22Rv1 (cell line): ENCODE results near the gene TUBD1.

Source experiments
- H3K27ac ChIP-seq: fragments of 450-650 bp; 2 replicates; pipeline ENCODE4 v1.5.1; 2017
- ZFX ChIP-seq: fragments of 450-650 bp; IDR thresholded peaks from 2 replicates; pipeline ENCODE4 v1.6.1; 2017; ENCODE audit warnings: antibody characterized with exemption, borderline replicate concordance
- TF ChIP-seq, protein P1 (sequence below): fragments of 450-650 bp; IDR thresholded peaks from 2 replicates; pipeline ENCODE4 v1.5.1; 2017; ENCODE audit warnings: mild to moderate bottlenecking

TUBD1 gene

DNA sequence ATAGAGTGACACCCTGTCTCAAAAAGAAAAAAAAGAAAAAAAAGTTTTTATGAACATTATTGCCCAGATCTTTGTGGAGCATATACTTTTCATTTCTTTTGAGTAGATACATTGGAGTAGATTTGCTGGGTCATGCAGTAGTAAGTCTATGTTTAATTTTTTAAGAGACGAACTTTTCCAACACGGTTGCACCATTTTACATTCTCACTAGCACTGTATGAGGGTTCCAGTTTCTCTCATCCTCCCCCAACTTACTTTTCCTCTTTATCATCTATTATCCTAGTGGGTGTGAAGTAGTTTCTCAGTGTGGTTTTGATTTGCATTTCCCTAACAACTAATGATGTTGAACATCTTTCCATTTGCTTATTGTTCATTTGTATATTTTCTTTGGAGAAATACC, 10.7 kb upstream of the TUBD1 start:
- TF ChIP-seq, protein P1, sequence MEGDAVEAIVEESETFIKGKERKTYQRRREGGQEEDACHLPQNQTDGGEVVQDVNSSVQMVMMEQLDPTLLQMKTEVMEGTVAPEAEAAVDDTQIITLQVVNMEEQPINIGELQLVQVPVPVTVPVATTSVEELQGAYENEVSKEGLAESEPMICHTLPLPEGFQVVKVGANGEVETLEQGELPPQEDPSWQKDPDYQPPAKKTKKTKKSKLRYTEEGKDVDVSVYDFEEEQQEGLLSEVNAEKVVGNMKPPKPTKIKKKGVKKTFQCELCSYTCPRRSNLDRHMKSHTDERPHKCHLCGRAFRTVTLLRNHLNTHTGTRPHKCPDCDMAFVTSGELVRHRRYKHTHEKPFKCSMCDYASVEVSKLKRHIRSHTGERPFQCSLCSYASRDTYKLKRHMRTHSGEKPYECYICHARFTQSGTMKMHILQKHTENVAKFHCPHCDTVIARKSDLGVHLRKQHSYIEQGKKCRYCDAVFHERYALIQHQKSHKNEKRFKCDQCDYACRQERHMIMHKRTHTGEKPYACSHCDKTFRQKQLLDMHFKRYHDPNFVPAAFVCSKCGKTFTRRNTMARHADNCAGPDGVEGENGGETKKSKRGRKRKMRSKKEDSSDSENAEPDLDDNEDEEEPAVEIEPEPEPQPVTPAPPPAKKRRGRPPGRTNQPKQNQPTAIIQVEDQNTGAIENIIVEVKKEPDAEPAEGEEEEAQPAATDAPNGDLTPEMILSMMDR = no peak
- TF ChIP-seq ZFX = no peak
- no peak overlapping the region for H3K27ac ChIP-seq

DNA sequence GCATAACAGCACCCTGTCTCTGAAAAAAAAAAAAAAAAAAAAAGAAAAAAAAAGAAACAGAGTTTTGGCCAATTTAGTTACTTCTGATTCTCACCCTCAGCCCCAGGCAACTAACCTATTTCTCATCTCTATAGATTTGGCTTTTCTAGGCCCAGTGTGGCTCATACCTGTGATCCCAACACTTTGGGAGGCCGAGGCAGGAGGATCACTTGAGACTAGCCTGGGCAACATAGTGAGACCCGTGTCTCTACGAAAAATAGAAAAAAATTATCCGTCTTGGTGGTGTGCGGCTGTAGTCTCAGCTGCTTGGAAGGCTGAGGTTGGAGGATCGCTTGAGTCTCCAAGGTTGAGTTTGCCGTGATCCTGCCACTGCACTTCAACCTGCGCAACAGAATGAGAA, 8.9 kb upstream of the TUBD1 start:
- TF ChIP-seq, protein P1 = no peak
- no peak for TF ChIP-seq ZFX

DNA sequence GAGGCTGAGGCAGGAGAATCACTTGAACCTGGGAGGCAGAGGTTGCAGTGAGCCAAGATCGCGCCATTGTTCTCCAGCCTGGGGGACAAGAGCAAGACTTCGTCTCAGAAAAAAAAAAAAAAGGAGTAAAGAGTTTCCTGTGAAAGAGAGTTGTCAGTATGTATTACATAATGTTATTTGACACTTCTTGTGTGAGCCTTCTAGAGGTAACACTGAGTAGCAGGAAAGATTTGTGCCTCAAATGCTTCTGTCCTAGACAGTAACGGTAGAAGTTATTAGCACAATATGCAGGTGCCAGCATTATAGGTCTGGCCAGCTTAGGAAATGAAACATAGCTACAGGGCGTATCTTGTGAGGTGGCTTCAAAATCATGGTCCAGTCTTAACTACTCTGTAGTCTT, 6.4 kb upstream of the TUBD1 start:
- H3K27ac ChIP-seq = peak overlapping the region; percentile 49
- TF ChIP-seq, protein P1 = peak; percentile 55
- no peak for TF ChIP-seq ZFX

More for the DNA sequence above, 8.9 kb upstream of the TUBD1 start:
- H3K27ac ChIP-seq = no peak overlapping the region

DNA sequence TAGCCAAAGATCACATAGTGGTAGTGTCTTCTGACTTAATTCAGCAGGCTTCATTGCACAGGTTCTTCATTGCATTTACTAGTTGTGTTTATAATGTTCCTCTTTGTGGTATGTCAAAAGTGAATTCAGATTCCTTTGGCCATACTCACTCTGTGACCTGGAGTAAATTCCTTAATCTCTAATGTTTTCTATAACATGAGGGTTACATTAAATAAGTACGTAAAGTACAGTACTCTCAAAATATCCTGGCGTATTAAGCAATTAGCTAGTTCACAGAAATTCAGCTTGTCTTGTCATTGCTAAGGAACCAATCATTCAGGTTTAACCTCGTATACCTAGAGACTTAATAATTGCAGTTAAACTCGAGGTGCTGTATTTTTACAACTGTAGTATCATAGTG, 4.3 kb upstream of the TUBD1 start:
- TF ChIP-seq, protein P1 = no peak
- no peak for TF ChIP-seq ZFX
- H3K27ac ChIP-seq = no peak overlapping the region

DNA sequence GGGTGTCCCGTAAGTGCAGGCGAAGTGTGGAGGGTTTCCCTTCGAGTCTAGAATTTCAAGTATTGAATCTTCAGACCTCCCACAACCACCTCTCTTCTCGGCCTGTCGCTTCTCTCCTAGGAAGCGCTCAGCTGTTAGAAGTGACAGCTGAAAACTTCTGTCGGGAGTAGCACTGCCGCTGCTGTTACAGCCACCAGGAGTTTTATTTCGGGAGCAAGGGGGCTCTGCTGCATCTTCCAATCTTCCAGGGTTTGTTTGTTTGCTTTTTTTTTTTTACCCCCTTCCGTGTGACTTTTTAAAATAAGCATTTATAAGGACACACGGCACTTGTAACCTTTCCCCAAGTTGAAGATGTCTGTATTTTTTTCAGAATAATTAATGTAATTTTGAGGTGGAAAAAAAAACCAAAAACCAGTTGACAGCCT, 945 bp upstream of the TUBD1 start:
- H3K27ac ChIP-seq = peak overlapping the region; percentile 85
- TF ChIP-seq, protein P1 = no peak
- no peak for TF ChIP-seq ZFX

DNA sequence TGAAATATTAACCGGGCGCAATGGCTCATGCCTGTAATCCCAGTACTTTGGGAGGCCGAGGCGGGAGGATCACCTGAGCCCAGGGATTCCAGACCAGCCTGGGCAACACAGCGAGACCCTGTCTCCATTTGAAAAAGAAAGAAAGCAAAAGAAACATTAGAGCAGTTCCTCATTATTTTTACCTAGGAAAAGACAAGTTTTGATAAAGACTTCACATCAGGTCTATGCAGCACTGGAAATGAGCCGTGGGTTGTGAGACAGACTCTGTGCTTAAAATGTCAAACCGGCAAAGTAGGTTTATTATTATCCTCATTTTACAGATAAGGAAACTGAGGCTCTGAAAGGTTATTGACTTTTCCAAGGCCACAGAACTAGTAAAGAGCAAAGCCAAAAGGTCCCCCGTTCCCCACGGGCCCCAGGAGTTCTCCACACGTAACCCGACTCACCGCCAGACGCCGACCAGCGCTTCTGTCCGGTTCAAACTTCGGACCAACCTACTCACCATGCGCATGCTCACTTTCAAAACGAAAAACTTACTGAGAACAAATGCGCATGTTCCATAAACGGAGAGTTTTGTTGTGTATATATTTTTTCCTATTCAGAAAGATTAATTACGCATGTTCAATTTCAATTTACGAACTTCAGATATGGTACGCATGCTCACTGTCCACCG, 356 bp downstream of the TUBD1 start:
- TF ChIP-seq, protein P1 = no peak
- TF ChIP-seq ZFX = no peak
- H3K27ac ChIP-seq = peak overlapping the region; percentile 85

DNA sequence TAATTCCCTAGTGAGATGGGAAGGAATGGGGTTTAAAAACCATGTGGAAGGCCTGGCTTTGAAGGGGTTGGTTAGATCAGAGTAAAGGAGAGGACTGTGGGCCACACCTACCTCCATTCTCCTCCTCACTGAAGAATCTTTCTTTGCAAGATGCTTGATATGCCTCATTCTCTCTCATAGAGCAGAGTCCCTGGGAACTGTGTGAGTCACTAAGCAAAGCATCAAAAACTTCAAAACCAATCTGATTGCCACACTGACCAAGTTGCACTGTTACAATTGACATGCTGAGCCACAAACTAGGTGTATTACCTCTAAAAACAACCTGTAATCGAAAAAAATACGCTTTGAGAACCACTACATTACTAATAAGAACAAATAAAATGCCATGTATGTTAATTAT, 2.0 kb downstream of the TUBD1 start:
- TF ChIP-seq, protein P1 = no peak
- TF ChIP-seq ZFX = no peak

More for the DNA sequence above, 2.0 kb downstream of the TUBD1 start:
- no peak overlapping the region for H3K27ac ChIP-seq
